Fibroblast of skin of right biceps (primary cell): ENCODE data around the gene UNC13B.
A peak's percentile ranks its signal among the peaks of the same experiment; 100 is the strongest.
"Not testable (repeated sequence)": the region's sequence is repeated elsewhere in the genome, so short reads cannot be mapped to it uniquely, and the experiment has no call there.

Experiments used
- DNase-seq: peaks from one replicate; pipeline ENCODE4 v3.0.0-alpha.2; 2013

UNC13B gene

GRCh38 chr9:35164711-35165110 lies 2.9 kb downstream of the UNC13B start:
- peak; percentile 14 for DNase-seq

GRCh38 chr9:35167429-35167828 lies 5.6 kb downstream of the UNC13B start:
- DNase-seq, result not testable (repeated sequence)

- DNase-seq, result no peak
Measured at GRCh38 chr9:35168963-35169362, 7.2 kb downstream of the UNC13B start.

- no peak for DNase-seq
Measured at GRCh38 chr9:35172878-35173277, 11.1 kb downstream of the UNC13B start.

- no peak for DNase-seq
Measured at GRCh38 chr9:35177520-35177919, 15.7 kb downstream of the UNC13B start.

GRCh38 chr9:35179347-35180280 lies 17.8 kb downstream of the UNC13B start:
- no peak for DNase-seq

GRCh38 chr9:35180801-35181200 lies 19.0 kb downstream of the UNC13B start:
- no peak for DNase-seq

GRCh38 chr9:35182401-35182800 lies 20.6 kb downstream of the UNC13B start:
- not testable (repeated sequence) for DNase-seq

- DNase-seq, result not testable (repeated sequence)
Measured at GRCh38 chr9:35182996-35183754, 21.4 kb downstream of the UNC13B start.

GRCh38 chr9:35183755-35184480 lies 22.1 kb downstream of the UNC13B start:
- DNase-seq, result not testable (repeated sequence)

GRCh38 chr9:35186524-35186923 lies 24.7 kb downstream of the UNC13B start:
- no peak for DNase-seq

GRCh38 chr9:35190203-35190602 lies 28.4 kb downstream of the UNC13B start:
- no peak for DNase-seq

GRCh38 chr9:35191105-35191504 lies 29.3 kb downstream of the UNC13B start:
- no peak for DNase-seq

GRCh38 chr9:35193762-35194161 lies 32.0 kb downstream of the UNC13B start:
- no peak for DNase-seq

GRCh38 chr9:35195683-35196082 lies 33.9 kb downstream of the UNC13B start:
- no peak for DNase-seq

GRCh38 chr9:35198191-35198590 lies 36.4 kb downstream of the UNC13B start:
- no peak for DNase-seq

- DNase-seq, result no peak
Measured at GRCh38 chr9:35203528-35203927, 41.7 kb downstream of the UNC13B start.

- no peak for DNase-seq
Measured at GRCh38 chr9:35205340-35205739, 43.5 kb downstream of the UNC13B start.

GRCh38 chr9:35211854-35212253 lies 50.0 kb downstream of the UNC13B start:
- DNase-seq, result no peak

- no peak for DNase-seq
Measured at GRCh38 chr9:35220659-35221338, 59.0 kb downstream of the UNC13B start.

GRCh38 chr9:35225677-35226076 lies 63.9 kb downstream of the UNC13B start:
- DNase-seq, result no peak

GRCh38 chr9:35226651-35227050 lies 64.8 kb downstream of the UNC13B start:
- no peak for DNase-seq

- no peak for DNase-seq
Measured at GRCh38 chr9:35227284-35227683, 65.5 kb downstream of the UNC13B start.
